Right atrium auricular region (tissue), 2 donors: ENCODE results near the gene UPK1A. TPM values are rescaled to one million over a fixed set of nuclear protein-coding genes. Genes with fewer than 3 reads are reported as not detected.

Source experiments
- DNase-seq: peaks from one replicate; pipeline ENCODE4 v3.0.0-alpha.2; 2019; ENCODE audit warnings: low spot score
- H3K27ac ChIP-seq, 2 donors: fragments of 200-600 bp; sonication (generic); 1 replicate in 1 of 2; 2 replicates in 1 of 2; pipeline ENCODE4 v1.5.1; 2016 to 2019
- H3K27me3 ChIP-seq, 2 donors: fragments of 200-600 bp; sonication (generic); one replicate each; pipeline versions ENCODE4 v1.5.1 to v1.6.0; 2017 to 2019
- H3K36me3 ChIP-seq: fragments of 200-600 bp; sonication (generic); one replicate; pipeline ENCODE4 v1.5.1; 2016
- H3K4me1 ChIP-seq, 2 donors: fragments of 200-600 bp; sonication (generic); one replicate each; pipeline versions ENCODE4 v1.5.1 to v1.6.0; 2017 to 2019
- H3K4me3 ChIP-seq, 2 donors: fragments of 200-600 bp; sonication (generic); 1 replicate in 1 of 2; 2 replicates in 1 of 2; pipeline ENCODE4 v1.5.1; 2017 to 2019; ENCODE audit warnings: mild to moderate bottlenecking in 1 of 2, moderate library complexity in 1 of 2
- H3K9me3 ChIP-seq, 2 donors: fragments of 200-600 bp; sonication (generic); one replicate each; pipeline ENCODE4 v1.5.1; 2019
- CTCF ChIP-seq, 2 donors: fragments of 200-600 bp; sonication (generic); IDR thresholded peaks; one replicate each; pipeline ENCODE4 v1.5.1; 2019; ENCODE audit warnings: antibody characterized with exemption in 2 of 2
- total RNA-seq, 2 donors: library from RNA; depleted of rRNA; stranded (reverse); fragments of >200 nt; gene quantifications; one replicate each; pipeline ENCODE4 v1.1.0, GENCODE V29; 2016

Gene UPK1A
- total RNA-seq, 2 donors from 2014 or later = not detected

GRCh38 chr19:35641515-35642151 is 24.7 kb upstream of the UPK1A start, which contains the start of gene ETV2:
Gene ETV2 (plus strand): TSS chr19:35641745. CDS start chr19:35642461, 716 bp downstream.
- TF ChIP-seq CTCF (IDR thresholded peaks at IDR 0.05) = no peak
- DNase-seq = no peak
- Histone ChIP-seq H3K36me3 (peaks cover 18% of the 10 kb centered on the region), H3K4me1 (peaks cover 0 to 31% of the 10 kb centered on the region in 2 donors), H3K27ac (no peak within 1 kb of the TSS), H3K4me3 (peak within 1 kb of the TSS in 1 of 2 donors; percentile 9), H3K27me3 (no peaks in the 10 kb centered on the region), H3K9me3 (no peaks in the 10 kb centered on the region)

- no peaks in the 10 kb centered on the region for H3K9me3 ChIP-seq
- no peak for TF ChIP-seq CTCF (IDR thresholded peaks at IDR 0.05)
- H3K4me1 ChIP-seq = peaks cover 0 to 31% of the 10 kb centered on the region in 2 donors
- no peak overlapping the region for H3K4me3 ChIP-seq
- no peak overlapping the region for H3K27ac ChIP-seq
- peaks cover 11% of the 10 kb centered on the region for H3K36me3 ChIP-seq
- no peaks in the 10 kb centered on the region for H3K27me3 ChIP-seq
- no peak for DNase-seq
Measured at GRCh38 chr19:35642312-35642711, 24.0 kb upstream of the UPK1A start.

- no peak for TF ChIP-seq CTCF (IDR thresholded peaks at IDR 0.05)
- peaks cover 0 to 37% of the 10 kb centered on the region in 2 donors for H3K4me1 ChIP-seq
- DNase-seq = no peak
- no peaks in the 10 kb centered on the region for H3K9me3 ChIP-seq
- peak overlapping the region; percentile 84 to 87 for H3K27ac ChIP-seq
- peaks cover 6% of the 10 kb centered on the region for H3K36me3 ChIP-seq
- peak overlapping the region; percentile 41 to 65 for H3K4me3 ChIP-seq
- no peaks in the 10 kb centered on the region for H3K27me3 ChIP-seq
Measured at GRCh38 chr19:35642798-35643254, 23.5 kb upstream of the UPK1A start.

GRCh38 chr19:35643255-35644205 is 22.8 kb upstream of the UPK1A start:
- H3K27ac ChIP-seq = peak overlapping the region; percentile 84 to 87
- TF ChIP-seq CTCF (IDR thresholded peaks at IDR 0.05) = no peak
- peak; percentile 76 for DNase-seq
- no peaks in the 10 kb centered on the region for H3K27me3 ChIP-seq
- H3K36me3 ChIP-seq = no peaks in the 10 kb centered on the region
- no peaks in the 10 kb centered on the region for H3K9me3 ChIP-seq
- peak overlapping the region; percentile 41 to 65 for H3K4me3 ChIP-seq
- H3K4me1 ChIP-seq = peaks cover 0 to 37% of the 10 kb centered on the region in 2 donors

- no peaks in the 10 kb centered on the region for H3K9me3 ChIP-seq
- H3K27ac ChIP-seq = peak overlapping the region; percentile 84 to 87
- H3K36me3 ChIP-seq = no peaks in the 10 kb centered on the region
- peak overlapping the region; percentile 41 to 65 for H3K4me3 ChIP-seq
- TF ChIP-seq CTCF (IDR thresholded peaks at IDR 0.05) = no peak
- H3K4me1 ChIP-seq = peaks cover 0 to 44% of the 10 kb centered on the region in 2 donors
- H3K27me3 ChIP-seq = no peaks in the 10 kb centered on the region
- peak; percentile 95 for DNase-seq
Measured at GRCh38 chr19:35644206-35644986, 21.9 kb upstream of the UPK1A start.
